Stimulated activated CD4-positive, alpha-beta T cell treated with anti-CD3 and anti-CD28 coated beads, Interleukin-15, amount 100 ng/mL, for 1 hour (primary cell): ENCODE results near the gene IDNK.
"Not testable (repeated sequence)": the region's sequence is repeated elsewhere in the genome, so short reads cannot be mapped to it uniquely, and the experiment has no call there.

Source experiments
- DNase-seq, 2 donors: peaks; one replicate each; pipeline ENCODE4 v3.0.0-alpha.2; 2020; ENCODE audit warnings: low read depth in 1 of 2, low spot score in 1 of 2

IDNK gene

DNA sequence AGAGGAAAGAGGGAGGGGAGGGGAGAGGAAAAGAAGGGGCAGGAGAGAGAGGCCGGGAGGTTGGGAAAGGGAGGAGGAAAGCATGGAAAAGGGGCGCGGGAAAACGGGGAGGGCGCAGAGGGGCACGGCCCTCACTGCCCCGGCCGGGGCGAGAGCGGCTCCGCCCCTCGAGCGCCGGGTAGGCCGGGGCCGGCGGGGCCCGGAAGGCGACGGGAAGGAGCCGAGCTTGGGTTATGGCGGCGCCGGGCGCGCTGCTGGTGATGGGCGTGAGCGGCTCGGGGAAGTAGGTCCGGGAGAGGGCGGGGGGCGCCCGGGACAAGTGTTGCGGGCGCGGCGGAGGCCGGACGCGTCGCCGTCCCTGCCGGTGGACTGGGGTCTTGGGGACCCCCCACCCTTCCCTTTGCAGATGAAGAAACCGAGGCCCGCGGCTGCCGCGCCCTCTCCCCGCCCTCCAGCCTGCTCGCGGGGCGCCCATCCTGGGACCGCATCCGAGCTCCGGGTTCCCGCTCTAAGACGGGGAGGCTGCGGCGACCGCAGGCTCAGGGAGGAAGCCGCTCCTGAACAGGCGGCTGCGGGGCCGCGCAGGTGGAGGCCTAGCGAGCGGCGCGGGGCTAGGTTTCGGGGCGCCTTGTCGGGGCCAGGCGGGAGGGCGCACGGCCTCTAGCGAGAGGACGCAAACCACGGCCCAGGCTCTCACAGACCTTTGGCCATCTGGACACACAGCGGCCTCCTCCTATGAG, at the start of gene IDNK:
Gene IDNK (plus strand): TSS at position 205 of the 740 bp plus-strand sequence. CDS start 29 bp downstream, at position 234.
- peak; percentile 39 to 48 for DNase-seq

GRCh38 chr9:83574482-83574881, 48.5 kb upstream of the IDNK start:
- DNase-seq: no peak

DNA sequence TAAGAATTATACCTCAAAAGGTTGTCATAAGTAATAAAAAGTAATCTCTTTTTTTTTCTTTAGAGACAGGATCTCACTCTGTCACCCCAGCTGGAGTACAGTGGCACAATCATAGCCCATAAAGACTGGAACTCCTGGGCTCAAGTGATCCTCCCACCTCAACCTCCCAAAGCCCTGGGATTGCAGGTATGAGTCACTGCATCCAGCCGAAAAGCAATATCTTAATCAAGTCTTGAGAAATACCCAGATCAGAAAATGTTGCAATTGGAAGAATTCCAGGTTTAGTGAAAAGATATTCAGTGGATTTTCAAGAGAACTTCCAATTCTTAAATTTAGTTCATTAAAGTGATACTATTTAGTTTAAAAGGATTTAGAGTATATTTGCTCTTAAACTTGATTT, 40.9 kb upstream of the IDNK start:
- no peak for DNase-seq

- no peak for DNase-seq
Measured at GRCh38 chr9:83583151-83584014, 39.6 kb upstream of the IDNK start.

- no peak for DNase-seq
Measured at GRCh38 chr9:83584995-83585394, 37.9 kb upstream of the IDNK start.

- DNase-seq: no peak
Measured at GRCh38 chr9:83588256-83588655, 34.7 kb upstream of the IDNK start.

GRCh38 chr9:83596899-83597504, 25.9 kb upstream of the IDNK start:
- no peak for DNase-seq

- no peak for DNase-seq
Measured at GRCh38 chr9:83598487-83598886, 24.5 kb upstream of the IDNK start.

GRCh38 chr9:83599071-83599470, 23.9 kb upstream of the IDNK start:
- no peak for DNase-seq

GRCh38 chr9:83601463-83601862, 21.5 kb upstream of the IDNK start:
- no peak for DNase-seq

- DNase-seq: not testable (repeated sequence)
Measured at GRCh38 chr9:83607620-83608019, 15.3 kb upstream of the IDNK start.

- DNase-seq: not testable (repeated sequence)
Measured at GRCh38 chr9:83613298-83613697, 9.6 kb upstream of the IDNK start.

DNA sequence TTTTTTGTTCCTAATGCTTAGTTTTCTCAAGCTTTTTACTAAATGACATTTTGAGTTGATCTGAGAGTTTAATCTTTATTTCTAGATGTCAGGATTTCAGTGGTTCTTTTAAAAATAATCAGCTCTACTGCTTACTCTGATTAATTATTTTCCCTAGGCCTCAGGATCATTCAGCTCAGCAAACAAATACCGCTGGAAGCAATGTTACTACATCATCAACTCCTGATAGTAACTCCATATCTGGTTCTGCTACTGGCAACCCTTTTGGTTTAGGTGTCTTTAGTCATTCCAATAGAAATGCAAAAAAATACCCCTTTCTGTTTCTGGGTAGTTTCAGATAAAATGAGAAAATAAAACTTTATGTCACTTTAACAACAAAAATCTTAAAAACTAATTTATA, 5.6 kb upstream of the IDNK start:
- DNase-seq: no peak

DNA sequence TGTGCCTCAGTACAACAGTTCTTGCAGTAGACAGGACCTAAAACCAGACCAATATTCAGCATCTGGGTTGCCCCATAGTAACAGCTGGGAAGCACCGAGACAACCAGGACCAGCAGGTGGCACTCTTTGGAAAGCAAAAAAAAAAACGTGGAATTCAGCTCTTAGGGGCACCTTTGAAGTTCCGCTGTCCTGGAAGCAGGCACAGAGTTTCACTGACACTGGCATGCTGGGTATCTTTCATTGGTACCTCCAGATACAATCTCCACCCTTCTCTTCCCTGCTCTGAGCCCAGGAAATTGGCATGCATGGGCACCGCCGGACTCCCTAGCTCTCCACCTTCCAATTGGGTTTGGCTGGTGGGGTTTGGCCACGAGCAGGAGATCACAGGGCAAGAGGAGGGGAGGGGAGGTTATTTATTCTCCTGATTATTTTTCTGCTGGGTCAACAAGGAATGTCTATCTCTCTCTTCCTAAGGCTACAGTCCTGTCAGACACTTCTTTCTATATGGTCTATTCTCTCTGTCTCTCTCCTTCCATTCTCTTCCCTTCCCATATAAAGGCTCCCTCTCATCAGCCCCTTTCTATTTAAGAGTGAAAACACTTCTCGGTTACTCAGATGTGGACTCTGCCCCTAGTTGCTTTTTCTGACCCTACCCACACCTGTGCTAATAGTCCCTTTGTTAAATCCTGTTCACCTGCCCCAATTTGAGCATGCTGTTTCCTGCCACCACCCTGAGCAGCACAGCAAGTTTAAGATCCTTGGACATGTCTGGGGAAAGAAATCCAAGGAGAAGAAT, 1.9 kb upstream of the IDNK start:
- no peak for DNase-seq

- no peak for DNase-seq
Measured at GRCh38 chr9:83622433-83622938, 457 bp upstream of the IDNK start.

DNA sequence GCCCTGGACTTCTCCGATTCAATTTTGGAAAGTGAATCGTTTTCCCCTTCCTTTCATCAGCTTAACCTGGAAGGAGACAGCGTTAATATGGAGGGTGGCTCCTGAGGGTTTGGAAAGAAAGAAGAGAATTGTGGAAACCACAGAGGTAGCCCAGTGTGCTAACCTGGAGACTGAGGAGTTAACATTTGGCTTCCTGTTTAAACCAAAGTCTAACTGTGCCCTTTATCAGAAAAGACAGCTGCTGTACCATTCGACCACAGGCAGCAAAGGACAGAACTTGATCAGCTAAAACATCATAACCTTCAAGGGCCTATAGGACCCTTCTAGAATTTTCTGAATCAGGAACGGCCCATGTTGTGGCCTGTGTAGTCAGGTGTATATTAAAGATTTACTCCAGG, 735 bp downstream of the IDNK start:
- DNase-seq: no peak

DNA sequence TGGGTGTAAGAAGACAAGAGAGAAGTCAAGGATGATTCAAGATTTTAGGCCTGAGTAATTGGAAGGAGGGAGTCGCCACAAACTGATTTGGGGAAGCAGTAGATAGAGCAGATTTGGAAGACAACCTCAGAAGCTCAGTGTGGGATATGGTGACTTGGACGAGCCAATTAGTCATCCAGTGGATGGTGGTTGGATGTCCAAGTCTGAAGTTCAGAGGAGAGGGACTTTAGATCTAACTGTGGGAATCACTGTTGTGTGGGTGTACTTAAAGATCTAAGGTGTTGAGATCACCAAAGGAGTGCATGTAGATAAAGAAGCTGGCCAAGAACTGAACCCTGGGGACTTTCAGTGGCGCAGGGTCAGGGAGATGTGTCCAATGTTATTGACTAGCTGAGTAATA, 2.2 kb downstream of the IDNK start:
- DNase-seq: no peak

GRCh38 chr9:83628540-83628939, 5.6 kb downstream of the IDNK start:
- DNase-seq: no peak

DNA sequence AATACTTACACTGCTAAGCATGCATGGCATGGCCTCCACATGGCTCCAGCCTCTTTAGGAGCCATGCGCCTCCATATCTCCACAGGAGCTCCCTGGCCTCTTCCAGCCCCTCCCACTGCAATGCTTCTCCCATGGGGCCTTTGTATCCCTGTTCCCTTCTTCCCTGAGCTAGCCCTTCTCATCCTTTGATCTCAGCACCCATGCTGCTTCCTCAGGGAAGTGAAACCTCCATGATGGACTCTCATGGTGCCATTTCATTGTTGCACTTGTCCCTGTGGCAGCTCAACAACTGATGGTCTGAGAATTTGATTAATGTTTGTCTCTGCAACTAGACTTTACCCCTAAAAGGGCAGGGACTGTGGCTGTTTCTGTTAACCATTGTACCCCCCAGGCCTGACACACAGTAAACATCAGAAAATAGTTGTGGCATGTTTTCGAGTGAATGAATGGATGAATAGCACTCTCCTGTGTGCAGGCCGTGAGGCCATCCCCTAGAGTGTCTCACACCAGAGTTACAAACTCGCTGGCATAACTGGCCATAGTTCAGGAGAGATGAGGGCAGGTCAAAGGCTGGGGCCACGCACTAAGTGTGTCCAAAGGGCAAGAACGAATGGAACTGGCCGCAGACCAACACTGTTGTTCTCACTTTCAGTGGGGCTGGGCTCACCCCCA, 6.6 kb downstream of the IDNK start:
- no peak for DNase-seq

- no peak for DNase-seq
Measured at GRCh38 chr9:83630938-83631457, 8.1 kb downstream of the IDNK start.
